Spleen (tissue), 7 donors: ENCODE data around the gene MLF1.

Source experiments
- POLR2AphosphoS5 ChIP-seq, 3 donors: sonication (generic); formaldehyde crosslinking; IDR thresholded peaks; one replicate each; pipeline ENCODE4 v1.5.1; 2017; ENCODE audit warnings: antibody characterized with exemption in 3 of 3
- TF ChIP-seq, protein P1 (sequence below), 11 experiments: fragments of 200-600 bp in 7 of 11; fragments of 450-650 bp in 4 of 11; sonication (generic) in 4 of 11; IDR thresholded peaks in 8 of 11; conservative IDR thresholded peaks in 3 of 11; 1 replicate in 7 of 11; 2 replicates in 4 of 11; pipeline versions ENCODE4 v1.4.0 to v1.8.0; 2016 to 2021; ENCODE audit warnings: antibody characterized with exemption in 11 of 11, inconsistent platforms in 4 of 11, mild to moderate bottlenecking in 1 of 11
- donor health status: DM: no; HTN: no; CAD: no; lungs with moderate emphysema.
- donor health status: DM: no; HTN: no; CAD: no.
- donor health status: DM: no; HTN: no; CAD: no.

DNA sequence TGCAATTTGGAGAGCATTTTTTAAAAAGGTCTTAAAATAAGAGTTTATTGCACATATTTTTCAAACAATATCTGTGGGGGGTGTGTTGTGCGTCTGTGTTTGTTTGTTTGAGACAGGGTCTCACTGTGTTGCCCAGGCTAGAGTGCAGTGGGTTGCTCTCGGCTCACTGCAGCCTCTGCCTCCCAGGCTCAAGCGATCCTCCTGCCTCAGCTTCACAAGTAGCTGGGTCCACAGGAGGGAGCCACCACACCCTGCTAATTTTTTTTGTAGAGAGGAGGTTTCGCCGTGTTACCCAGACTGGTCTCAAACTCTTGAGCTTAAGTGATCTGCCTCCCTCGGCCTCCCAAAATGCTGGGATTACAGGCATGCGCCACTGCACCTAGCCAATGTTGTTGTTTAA, 2.7 kb downstream of the MLF1 start:
- TF ChIP-seq, protein P1, sequence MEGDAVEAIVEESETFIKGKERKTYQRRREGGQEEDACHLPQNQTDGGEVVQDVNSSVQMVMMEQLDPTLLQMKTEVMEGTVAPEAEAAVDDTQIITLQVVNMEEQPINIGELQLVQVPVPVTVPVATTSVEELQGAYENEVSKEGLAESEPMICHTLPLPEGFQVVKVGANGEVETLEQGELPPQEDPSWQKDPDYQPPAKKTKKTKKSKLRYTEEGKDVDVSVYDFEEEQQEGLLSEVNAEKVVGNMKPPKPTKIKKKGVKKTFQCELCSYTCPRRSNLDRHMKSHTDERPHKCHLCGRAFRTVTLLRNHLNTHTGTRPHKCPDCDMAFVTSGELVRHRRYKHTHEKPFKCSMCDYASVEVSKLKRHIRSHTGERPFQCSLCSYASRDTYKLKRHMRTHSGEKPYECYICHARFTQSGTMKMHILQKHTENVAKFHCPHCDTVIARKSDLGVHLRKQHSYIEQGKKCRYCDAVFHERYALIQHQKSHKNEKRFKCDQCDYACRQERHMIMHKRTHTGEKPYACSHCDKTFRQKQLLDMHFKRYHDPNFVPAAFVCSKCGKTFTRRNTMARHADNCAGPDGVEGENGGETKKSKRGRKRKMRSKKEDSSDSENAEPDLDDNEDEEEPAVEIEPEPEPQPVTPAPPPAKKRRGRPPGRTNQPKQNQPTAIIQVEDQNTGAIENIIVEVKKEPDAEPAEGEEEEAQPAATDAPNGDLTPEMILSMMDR (IDR thresholded peaks at IDR 0.05 in 8 of 11, conservative IDR thresholded peaks at IDR 0.05 in 3 of 11), result no peak
- TF ChIP-seq POLR2AphosphoS5 (IDR thresholded peaks at IDR 0.05), result no peak
